Loucy (cell line): ENCODE measurements around the gene CIRBP.

Experiments
- H2AFZ ChIP-seq: fragments of 200-600 bp; sonication (generic); 2 replicates; pipeline ENCODE4 v1.6.0; 2016; ENCODE audit warnings: antibody characterized with exemption, mild to moderate bottlenecking, low read length, moderate library complexity
- H3F3A ChIP-seq: fragments of 200-600 bp; 2 replicates; pipeline ENCODE4 v1.6.0; 2016; ENCODE audit warnings: antibody characterized with exemption, low read depth, mild to moderate bottlenecking
- H3K27me3 ChIP-seq: fragments of 200-600 bp; sonication (generic); 2 replicates; pipeline ENCODE4 v1.6.1; 2014; ENCODE audit warnings: low read length, mild to moderate bottlenecking; ENCODE audit not compliant: insufficient read depth, poor library complexity, severe bottlenecking
- H3K36me3 ChIP-seq: fragments of 200-600 bp; sonication (generic); 2 replicates; pipeline ENCODE4 v1.6.1; 2016; ENCODE audit warnings: low read length; ENCODE audit not compliant: insufficient read depth
- H3K4me1 ChIP-seq: fragments of 200-600 bp; sonication (generic); 2 replicates; pipeline ENCODE4 v1.5.1; 2014; ENCODE audit warnings: low read length, mild to moderate bottlenecking; ENCODE audit not compliant: insufficient read depth, poor library complexity, severe bottlenecking
- H3K4me2 ChIP-seq: fragments of 200-600 bp; sonication (generic); 2 replicates; pipeline ENCODE4 v1.6.0; 2014; ENCODE audit warnings: antibody characterized with exemption, low read length, low read depth, mild to moderate bottlenecking; ENCODE audit not compliant: poor library complexity, severe bottlenecking
- H3K4me3 ChIP-seq: fragments of 200-600 bp; sonication (generic); 2 replicates; pipeline ENCODE4 v1.5.1; 2014; ENCODE audit warnings: low read length, mild to moderate bottlenecking, mixed read lengths; ENCODE audit not compliant: poor library complexity, severe bottlenecking
- H3K79me2 ChIP-seq: fragments of 200-600 bp; sonication (generic); 2 replicates; pipeline ENCODE4 v1.6.1; 2014; ENCODE audit warnings: low read length; ENCODE audit not compliant: insufficient read depth
- H3K9ac ChIP-seq: fragments of 200-600 bp; sonication (generic); 2 replicates; pipeline ENCODE4 v1.6.0; 2014; ENCODE audit warnings: mild to moderate bottlenecking, low read depth, low read length, moderate library complexity; ENCODE audit not compliant: poor library complexity, severe bottlenecking
- H3K9me2 ChIP-seq: fragments of 200-600 bp; sonication (generic); replicated peaks from 2 replicates; pipeline ENCODE4 v1.6.1; 2016; ENCODE audit warnings: low read depth, low read length, mixed read lengths
- H3K9me3 ChIP-seq: fragments of 200-600 bp; sonication (generic); 2 replicates; pipeline ENCODE4 v1.6.1; 2014; ENCODE audit warnings: mild to moderate bottlenecking, antibody characterized with exemption, low read length, low read depth; ENCODE audit not compliant: insufficient read depth
- H4K20me1 ChIP-seq: fragments of 200-600 bp; sonication (generic); 2 replicates; pipeline ENCODE4 v1.6.0; 2014; ENCODE audit warnings: antibody characterized with exemption, low read length, mild to moderate bottlenecking; ENCODE audit not compliant: insufficient read depth, poor library complexity, severe bottlenecking
- CTCF ChIP-seq: fragments of 200-600 bp; sonication (generic); conservative IDR thresholded peaks from 2 replicates; pipeline ENCODE4 v1.5.1; 2014; ENCODE audit warnings: mild to moderate bottlenecking, antibody characterized with exemption, low read length
- EZH2phosphoT487 ChIP-seq: fragments of 200-600 bp; IDR thresholded peaks from 2 replicates; pipeline ENCODE4 v1.6.1; 2018; ENCODE audit warnings: antibody characterized with exemption, mild to moderate bottlenecking, moderate library complexity, borderline replicate concordance

CIRBP gene

GRCh38 chr19:1249298-1249989 lies 19.7 kb upstream of the CIRBP start:
- H3K9me2 ChIP-seq, result no peaks in the 10 kb centered on the region
- no peaks in the 10 kb centered on the region for H3K27me3 ChIP-seq
- H3F3A ChIP-seq, result peaks cover 8% of the 10 kb centered on the region; the same call in 1 of the 2 replicates
- H3K4me1 ChIP-seq, result peaks cover 23% of the 10 kb centered on the region
- H3K4me2 ChIP-seq, result peak overlapping the region; percentile 76
- peaks cover 51% of the 10 kb centered on the region for H3K79me2 ChIP-seq
- peak overlapping the region; percentile 92 for H3K4me3 ChIP-seq
- peaks cover 4% of the 10 kb centered on the region; the same call in 1 of the 2 replicates for H3K36me3 ChIP-seq
- no peaks in the 10 kb centered on the region for H3K9me3 ChIP-seq
- H2AFZ ChIP-seq, result peak overlapping the region; percentile 67; the same call in 1 of the 2 replicates
- H4K20me1 ChIP-seq, result peaks cover 43% of the 10 kb centered on the region
- H3K9ac ChIP-seq, result peak overlapping the region; percentile 95
- TF ChIP-seq CTCF (no peak), EZH2phosphoT487 (no peak)

GRCh38 chr19:1249990-1250436 lies 19.1 kb upstream of the CIRBP start:
- H3K36me3 ChIP-seq, result peaks cover 10% of the 10 kb centered on the region; the same call in 1 of the 2 replicates
- H3K9ac ChIP-seq, result peak overlapping the region; percentile 95
- H4K20me1 ChIP-seq, result peaks cover 43% of the 10 kb centered on the region
- no peaks in the 10 kb centered on the region for H3K9me3 ChIP-seq
- H2AFZ ChIP-seq, result no peak overlapping the region
- H3K4me2 ChIP-seq, result peak overlapping the region; percentile 98
- H3F3A ChIP-seq, result peaks cover 8% of the 10 kb centered on the region; the same call in 1 of the 2 replicates
- peaks cover 52% of the 10 kb centered on the region for H3K79me2 ChIP-seq
- H3K9me2 ChIP-seq, result no peaks in the 10 kb centered on the region
- H3K27me3 ChIP-seq, result no peaks in the 10 kb centered on the region
- no peak for TF ChIP-seq CTCF
- no peak for TF ChIP-seq EZH2phosphoT487
- peak overlapping the region; percentile 90 for H3K4me3 ChIP-seq
- H3K4me1 ChIP-seq, result peaks cover 18% of the 10 kb centered on the region

GRCh38 chr19:1250437-1251260 lies 18.5 kb upstream of the CIRBP start:
- Histone ChIP-seq H2AFZ (no peak overlapping the region), H3K9ac (peak overlapping the region; percentile 95), H3K4me3 (peak overlapping the region; percentile 90), H3K36me3 (peaks cover 16% of the 10 kb centered on the region; the same call in 1 of the 2 replicates), H3K9me3 (no peaks in the 10 kb centered on the region), H3K79me2 (peaks cover 58% of the 10 kb centered on the region), H4K20me1 (peaks cover 47% of the 10 kb centered on the region), H3K27me3 (no peaks in the 10 kb centered on the region), H3K9me2 (no peaks in the 10 kb centered on the region), H3F3A (peaks cover 8% of the 10 kb centered on the region; the same call in 1 of the 2 replicates), H3K4me1 (peaks cover 16% of the 10 kb centered on the region), H3K4me2 (peak overlapping the region; percentile 98)
- TF ChIP-seq EZH2phosphoT487 (no peak), CTCF (no peak)
